ENCODE data around the gene ALKAL2. TPM values are rescaled to one million over a fixed set of nuclear protein-coding genes. Genes with fewer than 3 reads are reported as not detected.

ALKAL2 gene
- polyA plus RNA-seq, 1 experiment = not detected

DNA sequence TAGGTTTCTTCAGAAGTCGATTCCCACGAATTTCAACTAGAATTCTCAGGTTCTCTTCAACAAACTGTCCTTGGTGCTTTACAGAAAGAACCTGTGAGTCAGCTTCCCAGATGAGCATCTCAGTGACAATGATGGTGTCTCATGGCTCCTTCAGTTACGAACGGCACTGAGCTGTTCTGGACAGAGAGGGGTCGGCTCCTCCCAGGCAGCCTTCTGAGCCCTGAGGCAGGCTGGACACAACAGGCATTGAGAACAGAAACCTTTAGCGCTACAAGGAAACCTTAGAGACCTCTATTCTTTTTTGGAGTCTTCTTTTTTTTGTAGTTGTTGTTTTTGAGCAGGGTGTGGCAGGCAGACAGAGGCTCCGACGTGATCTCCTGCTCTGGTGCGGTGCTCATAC is 35.1 kb upstream of the ALKAL2 start:
- Histone ChIP-seq H3K9me3 (ENCODE audit: control insufficient read depth, insufficient read depth, low read length) (peaks cover 29% of the 10 kb centered on the region), H3K27me3 (ENCODE audit: control insufficient read depth, insufficient read depth, low read length) (no peaks in the 10 kb centered on the region), H3K27ac (ENCODE audit: low read depth, low read length) (no peak overlapping the region), H3K4me3 (ENCODE audit: low read depth, low read length) (no peak overlapping the region)
- ChIA-PET POLR2A (no interaction called here), CTCF (no interaction called here)
- no peak for TF ChIP-seq CTCF (IDR thresholded peaks at IDR 0.05; ENCODE audit: low read depth, low read length)
- no peak for DNase-seq (ENCODE audit: low read depth, low spot score)

- no peak overlapping the region for H3K27ac ChIP-seq (ENCODE audit: low read depth, low read length)
- ChIA-PET POLR2A (no interaction called here), CTCF (no interaction called here)
These were observed 34.4 kb upstream of the ALKAL2 start for GRCh38 chr2:322326-322725.

GRCh38 chr2:320561-320960 is 32.7 kb upstream of the ALKAL2 start:
- CTCF ChIA-PET = no interaction called here

More at GRCh38 chr2:322326-322725, 34.4 kb upstream of the ALKAL2 start:
- no peak for DNase-seq (ENCODE audit: low read depth, low spot score)
- peaks cover 35% of the 10 kb centered on the region for H3K9me3 ChIP-seq (ENCODE audit: control insufficient read depth, insufficient read depth, low read length)
- no peak for TF ChIP-seq CTCF (IDR thresholded peaks at IDR 0.05; ENCODE audit: low read depth, low read length)
- H3K4me3 ChIP-seq (ENCODE audit: low read depth, low read length) = no peak overlapping the region
- no peaks in the 10 kb centered on the region for H3K27me3 ChIP-seq (ENCODE audit: control insufficient read depth, insufficient read depth, low read length)

DNA sequence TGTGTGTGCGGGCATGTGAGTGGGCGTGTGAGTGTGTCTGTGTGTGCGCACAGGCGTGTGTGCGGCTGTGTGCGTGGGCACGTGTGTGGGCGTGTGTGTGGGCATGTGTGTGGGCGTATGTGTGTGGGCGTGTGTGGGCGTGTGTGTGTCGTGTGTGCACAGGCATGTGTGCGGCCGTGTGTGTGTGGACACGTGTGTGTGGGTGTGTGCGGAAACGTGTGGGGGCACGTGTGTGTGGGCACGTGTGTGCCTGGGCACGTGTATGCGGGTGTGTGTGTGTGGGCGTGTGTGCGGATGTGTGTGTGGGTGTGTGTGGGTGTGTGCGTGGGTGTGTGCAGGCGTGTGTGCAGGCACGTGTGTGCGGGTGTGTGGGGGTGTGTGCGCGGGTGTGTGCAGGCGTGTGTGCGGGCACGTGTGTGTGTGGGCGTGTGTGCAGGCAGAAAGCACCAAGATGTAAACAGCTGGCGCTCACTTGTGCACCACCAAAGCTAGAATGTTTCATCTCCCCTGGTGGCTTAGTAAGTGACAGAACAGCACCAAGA is 31.2 kb upstream of the ALKAL2 start:
- ChIA-PET CTCF (no interaction called here), POLR2A (no interaction called here)
- no peak overlapping the region for H3K4me3 ChIP-seq (ENCODE audit: low read depth, low read length)
- no peak for TF ChIP-seq CTCF (IDR thresholded peaks at IDR 0.05; ENCODE audit: low read depth, low read length)
- H3K27me3 ChIP-seq (ENCODE audit: control insufficient read depth, insufficient read depth, low read length) = no peaks in the 10 kb centered on the region
- DNase-seq (ENCODE audit: low read depth, low spot score) = no peak
- peaks cover 61% of the 10 kb centered on the region for H3K9me3 ChIP-seq (ENCODE audit: control insufficient read depth, insufficient read depth, low read length)
- no peak overlapping the region for H3K27ac ChIP-seq (ENCODE audit: low read depth, low read length)

More at GRCh38 chr2:320561-320960, 32.7 kb upstream of the ALKAL2 start:
- Histone ChIP-seq H3K27ac (ENCODE audit: low read depth, low read length) (no peak overlapping the region), H3K9me3 (ENCODE audit: control insufficient read depth, insufficient read depth, low read length) (peaks cover 47% of the 10 kb centered on the region), H3K4me3 (ENCODE audit: low read depth, low read length) (no peak overlapping the region), H3K27me3 (ENCODE audit: control insufficient read depth, insufficient read depth, low read length) (no peaks in the 10 kb centered on the region)
- no peak for DNase-seq (ENCODE audit: low read depth, low spot score)
- no peak for TF ChIP-seq CTCF (IDR thresholded peaks at IDR 0.05; ENCODE audit: low read depth, low read length)
- POLR2A ChIA-PET = no interaction called here

DNA sequence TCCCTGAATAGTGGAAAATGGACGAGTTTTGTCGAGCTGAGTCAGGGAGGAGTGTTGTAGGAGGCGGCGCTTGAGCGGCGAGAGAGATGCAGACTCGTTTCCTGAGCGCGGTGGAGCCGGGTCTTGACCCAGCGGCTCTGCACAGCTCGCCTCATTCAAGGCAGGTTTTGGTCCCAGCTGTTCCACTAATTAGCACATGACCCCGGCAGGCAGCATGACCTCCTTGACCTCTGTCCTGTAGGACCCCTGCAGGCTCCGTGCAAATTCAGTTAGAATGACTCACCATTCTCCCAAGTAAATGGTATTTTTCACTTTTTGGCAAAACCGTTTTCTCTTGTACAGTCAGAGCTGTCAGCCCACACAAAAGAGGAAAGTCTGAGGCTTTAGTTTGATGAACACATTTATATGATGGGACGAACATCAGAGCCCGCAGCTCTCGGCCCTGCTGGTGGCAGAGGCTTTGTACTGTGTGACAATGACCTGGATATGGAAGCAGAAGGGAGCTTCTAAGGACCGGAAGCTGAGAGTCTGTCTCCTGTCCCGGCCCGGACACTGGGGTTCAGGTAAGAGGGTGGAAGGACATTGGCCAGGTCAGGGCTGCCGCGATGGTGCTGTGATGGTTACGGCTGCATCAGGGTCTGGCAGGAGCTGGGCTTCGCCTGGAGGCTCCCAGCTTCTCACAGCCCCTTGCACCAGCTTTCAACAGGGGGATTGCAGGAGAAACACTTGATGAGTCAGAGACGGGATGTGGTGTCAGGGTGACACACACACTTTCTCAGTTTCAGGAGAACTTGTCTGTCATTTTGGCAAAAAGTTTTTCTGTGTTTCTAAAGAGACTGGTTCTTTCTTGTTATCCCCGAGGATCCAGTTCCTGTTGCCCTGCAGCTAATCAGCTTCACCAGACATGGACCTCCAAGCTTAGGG is 29.9 kb upstream of the ALKAL2 start:
- ChIA-PET POLR2A (no interaction called here), CTCF (no interaction called here)
- no peak for TF ChIP-seq CTCF (IDR thresholded peaks at IDR 0.05; ENCODE audit: low read depth, low read length)
- Histone ChIP-seq H3K4me3 (ENCODE audit: low read depth, low read length) (no peak overlapping the region), H3K9me3 (ENCODE audit: control insufficient read depth, insufficient read depth, low read length) (peaks cover 63% of the 10 kb centered on the region), H3K27me3 (ENCODE audit: control insufficient read depth, insufficient read depth, low read length) (no peaks in the 10 kb centered on the region), H3K27ac (ENCODE audit: low read depth, low read length) (no peak overlapping the region)
- no peak for DNase-seq (ENCODE audit: low read depth, low spot score)

Measured in AG04450 (cell line).